Left colon (tissue), 2 donors: ENCODE results near the gene SPANXD. TPM values are rescaled to one million over a fixed set of nuclear protein-coding genes. Genes with fewer than 3 reads are reported as not detected.
"Not testable (repeated sequence)": the region's sequence is repeated elsewhere in the genome, so short reads cannot be mapped to it uniquely, and the experiment has no call there.

Experiments
- ATAC-seq: fragments of 200-7000 bp; cut with Tn5 transposase; one replicate; pipeline ENCODE4 v1.9.1; 2020; ENCODE audit warnings: mild to moderate bottlenecking, moderate library complexity
- DNase-seq, 2 donors: peaks; one replicate each; pipeline ENCODE4 v3.0.0-alpha.2; 2020
- intact Hi-C, 2 donors: fragments of 100-400 bp; cut with DNase I in 1 of 2; cut with micrococcal nuclease in 1 of 2; formaldehyde crosslinking; loops; one replicate each; pipeline versions ENCODE4 v1.11.2 to v1.14.0; 2022; cut with DNase I, micrococcal nuclease
- long read RNA-seq: library from polyadenylated mRNA; unstranded; transcript quantifications from one replicate; pipeline ENCODE4 v2.0.0, GENCODE V29; 2021
- total RNA-seq, 2 donors: library from RNA; stranded (reverse); fragmentation: NEBNext Ultra II Directional; extraction: Animal tissue kit (Norgen Biotek cat#: 25700); gene quantifications; one replicate each; pipeline ENCODE4 v1.2.1, GENCODE V29; 2021
- donor health status: DM: no; HTN: no; CAD: no.
- donor health status: DM: yes; HTN: yes; CAD: no.

SPANXD gene, protein sequence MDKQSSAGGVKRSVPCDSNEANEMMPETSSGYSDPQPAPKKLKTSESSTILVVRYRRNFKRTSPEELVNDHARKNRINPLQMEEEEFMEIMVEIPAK
- total RNA-seq: not detected
- long read RNA-seq: 0 reads

GRCh38 chrX:141698639-141699038 lies at the start of gene SPANXD:
Gene SPANXD (minus strand): TSS chrX:141698739. CDS start chrX:141698405, 334 bp downstream.
- intact Hi-C loops, ATAC-seq, DNase-seq: not testable (repeated sequence)

GRCh38 chrX:141742666-141743065 lies 44.1 kb upstream of the SPANXD start:
- DNase-seq (no peak), ATAC-seq (no peak)
- intact Hi-C loops: no loop called here

DNA sequence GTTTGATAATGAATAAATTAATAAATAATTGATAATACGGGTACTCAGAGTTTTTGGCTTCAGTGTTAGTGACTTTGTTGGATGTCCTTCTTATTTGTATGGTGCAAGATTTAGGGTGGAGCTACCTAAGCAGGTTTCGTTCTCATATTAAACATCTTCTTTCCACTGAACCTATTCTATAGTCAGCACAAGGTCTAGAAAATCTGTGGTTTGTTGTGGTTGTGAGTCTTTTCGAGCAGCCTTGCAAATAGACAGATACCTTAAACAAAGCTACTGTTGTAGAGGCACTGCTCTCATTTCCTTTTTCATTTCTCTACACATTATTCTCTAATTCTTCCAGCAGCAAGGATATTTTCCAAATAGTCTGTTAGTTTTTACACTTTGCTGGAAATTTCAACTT lies 38.1 kb upstream of the SPANXD start:
- DNase-seq (no peak), ATAC-seq (no peak)
- intact Hi-C loops: no loop called here

DNA sequence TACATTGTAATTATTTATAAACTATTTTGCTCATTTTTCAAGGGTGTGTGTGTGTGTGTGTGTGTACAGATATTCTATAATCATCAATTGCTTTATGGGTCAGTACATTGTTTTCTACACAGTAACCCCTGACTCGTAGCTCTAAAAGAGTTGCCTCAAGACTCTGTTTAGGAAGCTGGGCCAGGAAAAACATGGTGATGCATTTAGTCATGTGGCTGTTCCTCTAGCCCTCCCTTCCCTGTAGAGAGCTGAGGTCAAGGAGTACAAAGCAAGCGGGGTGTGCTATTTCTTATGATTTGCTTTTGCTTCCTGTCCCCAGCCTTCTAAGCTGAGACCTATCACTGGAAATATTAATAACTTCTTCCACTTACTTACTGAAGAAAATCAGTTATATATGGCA lies 34.8 kb upstream of the SPANXD start:
- DNase-seq: no peak
- intact Hi-C loops: no loop called here
- ATAC-seq: no peak

DNA sequence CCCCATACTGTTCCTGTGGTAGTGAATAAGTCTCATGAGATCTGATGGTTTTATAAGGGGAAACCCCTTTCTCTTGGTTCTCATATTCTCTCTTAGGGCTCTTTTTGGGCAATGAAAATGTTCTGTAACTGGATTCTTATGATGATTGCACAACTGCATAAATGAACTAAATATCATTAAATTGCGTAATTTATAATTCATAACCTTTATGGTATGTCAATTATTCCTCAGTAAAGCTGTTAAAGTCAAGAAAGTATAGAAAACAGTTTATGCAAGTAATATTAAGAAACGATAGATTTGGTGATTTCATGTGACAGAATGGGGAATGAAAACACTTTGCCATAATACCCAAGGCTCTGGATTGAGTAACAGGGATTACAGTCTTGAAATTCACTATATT lies 33.5 kb upstream of the SPANXD start:
- ATAC-seq (no peak), DNase-seq (no peak)
- intact Hi-C loops: no loop called here

DNA sequence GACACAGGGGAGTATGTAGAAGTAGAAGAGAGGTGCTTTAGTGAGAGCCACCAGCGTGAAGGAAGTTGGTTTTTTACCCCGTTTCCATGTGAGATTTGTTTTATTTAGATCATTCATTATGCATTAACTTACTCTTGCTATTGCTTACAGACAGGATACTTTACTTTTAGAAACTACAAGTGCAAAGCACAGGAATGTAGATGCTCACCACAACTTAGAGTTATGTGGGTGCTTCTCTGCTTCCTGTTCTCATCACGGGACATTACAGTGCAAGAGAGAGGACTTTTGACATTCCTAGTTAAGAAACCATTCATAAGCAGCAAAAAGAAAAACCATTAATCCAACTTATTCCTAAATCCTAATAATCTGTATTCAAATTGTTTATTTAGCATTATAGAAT lies 25.6 kb upstream of the SPANXD start:
- intact Hi-C loops: no loop called here
- DNase-seq: no peak

DNA sequence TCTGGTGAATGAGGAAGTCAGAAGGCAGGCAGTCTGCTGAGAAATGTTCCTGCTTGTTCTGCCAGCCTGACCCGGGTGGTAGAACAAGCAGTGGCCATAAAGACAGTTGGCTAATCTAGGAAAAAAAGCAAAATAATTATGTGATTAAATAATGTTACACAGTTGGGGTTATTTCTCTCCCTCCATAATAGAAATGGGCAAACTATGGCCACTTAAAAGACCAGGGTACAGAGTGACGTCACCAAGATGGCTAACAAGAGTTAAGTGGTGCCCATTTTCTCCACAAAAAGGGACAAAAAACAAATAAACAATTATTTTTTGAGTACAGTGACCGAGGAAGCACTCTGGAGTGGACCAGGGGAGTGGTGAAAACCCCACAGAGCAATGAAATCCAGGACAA lies 16.1 kb upstream of the SPANXD start:
- no peak for ATAC-seq
- intact Hi-C loops: no loop called here
- DNase-seq: no peak

More for the DNA sequence above, 25.6 kb upstream of the SPANXD start:
- no peak for ATAC-seq

GRCh38 chrX:141701072-141701471 lies 2.5 kb upstream of the SPANXD start:
- intact Hi-C loops: no loop called here
- no peak for ATAC-seq
- DNase-seq: no peak

GRCh38 chrX:141673946-141674345 lies 24.6 kb downstream of the SPANXD start:
- no peak for ATAC-seq
- DNase-seq: no peak
- intact Hi-C loops: no loop called here

DNA sequence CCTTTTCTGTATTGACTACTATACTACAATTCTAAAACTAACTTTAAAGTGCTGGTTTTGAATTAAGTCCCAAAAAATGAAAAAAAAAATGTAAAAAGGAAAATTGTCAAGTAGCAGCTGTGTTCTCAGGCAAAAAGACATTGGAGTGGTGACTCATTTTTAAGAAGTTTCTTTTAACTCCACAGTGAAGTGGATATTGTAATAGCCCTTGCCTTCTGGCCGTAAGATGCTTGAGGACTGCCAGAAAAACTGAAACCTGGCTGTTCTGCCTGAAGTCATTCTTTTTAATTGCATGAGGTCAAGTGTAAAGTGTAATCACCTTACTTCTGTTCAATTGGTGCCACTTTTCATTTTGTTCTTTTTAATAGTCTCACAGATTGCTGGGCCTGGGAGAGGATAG lies 28.9 kb downstream of the SPANXD start:
- no peak for ATAC-seq
- DNase-seq: no peak
- intact Hi-C loops: no loop called here

DNA sequence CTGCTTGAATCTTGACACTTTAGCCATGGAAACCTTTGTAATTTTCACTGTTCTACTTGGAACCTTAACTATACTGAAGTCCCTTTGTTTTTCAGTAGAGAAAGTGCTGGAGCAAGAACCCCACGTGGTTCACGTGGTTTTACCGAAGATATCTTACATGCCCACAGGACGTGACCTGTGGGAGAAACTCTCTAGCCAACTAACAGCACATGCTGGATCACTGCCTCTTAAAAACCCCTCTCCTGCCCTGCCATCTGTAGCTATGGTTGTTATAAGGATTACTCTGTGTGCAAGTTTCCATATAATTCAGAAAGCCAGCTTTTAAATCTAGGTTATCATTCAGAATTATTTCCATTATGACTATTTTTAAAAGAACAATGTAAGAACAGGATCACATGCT lies 30.2 kb downstream of the SPANXD start:
- intact Hi-C loops: no loop called here
- ATAC-seq: no peak
- DNase-seq: no peak

GRCh38 chrX:141662781-141663180 lies 35.8 kb downstream of the SPANXD start:
- intact Hi-C loops: no loop called here
- ATAC-seq (no peak), DNase-seq (no peak)

GRCh38 chrX:141652286-141652685 lies 46.3 kb downstream of the SPANXD start:
- intact Hi-C loops: no loop called here
- DNase-seq: no peak
- ATAC-seq: no peak

Other genes with a start within 250 kb of the SPANXD start
- not detected for gene SPANXA1, start 114.0 kb downstream of the SPANXD start, total RNA-seq
- not detected for gene SPANXA2, start 109.0 kb downstream of the SPANXD start, total RNA-seq
- not detected for gene MAGEC3, start 139.6 kb upstream of the SPANXD start, total RNA-seq
- gene MAGEC1, start 205.2 kb upstream of the SPANXD start, total RNA-seq: not detected